Measurements from ENCODE around the gene RNF175.
"Not testable (repeated sequence)": the region's sequence is repeated elsewhere in the genome, so short reads cannot be mapped to it uniquely, and the experiment has no call there.

The RNF175 gene

DNA sequence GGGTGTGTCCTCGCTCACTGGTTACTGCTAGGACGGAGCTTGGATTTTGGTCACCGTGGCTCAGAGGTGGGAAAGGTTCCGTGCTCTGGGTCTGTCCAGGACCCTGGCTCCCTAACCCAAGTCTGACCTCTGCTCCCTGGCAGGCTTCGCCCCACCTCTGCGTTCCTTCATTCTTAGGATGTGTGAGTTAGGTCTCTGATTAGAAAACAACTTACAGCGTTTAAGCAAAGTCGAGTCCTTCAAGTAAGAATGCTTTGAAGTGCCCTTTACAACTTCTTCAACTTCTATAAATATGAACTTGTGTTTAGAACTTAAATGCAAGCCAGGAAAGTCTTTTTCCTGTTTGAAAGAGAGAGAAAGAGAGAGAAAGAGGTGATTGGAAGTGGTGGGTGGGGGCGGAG is 74.9 kb downstream of the RNF175 start:
- in situ Hi-C loops (cut with MboI; ENCODE audit: low sequenced_read_pairs), result no loop called here

DNA sequence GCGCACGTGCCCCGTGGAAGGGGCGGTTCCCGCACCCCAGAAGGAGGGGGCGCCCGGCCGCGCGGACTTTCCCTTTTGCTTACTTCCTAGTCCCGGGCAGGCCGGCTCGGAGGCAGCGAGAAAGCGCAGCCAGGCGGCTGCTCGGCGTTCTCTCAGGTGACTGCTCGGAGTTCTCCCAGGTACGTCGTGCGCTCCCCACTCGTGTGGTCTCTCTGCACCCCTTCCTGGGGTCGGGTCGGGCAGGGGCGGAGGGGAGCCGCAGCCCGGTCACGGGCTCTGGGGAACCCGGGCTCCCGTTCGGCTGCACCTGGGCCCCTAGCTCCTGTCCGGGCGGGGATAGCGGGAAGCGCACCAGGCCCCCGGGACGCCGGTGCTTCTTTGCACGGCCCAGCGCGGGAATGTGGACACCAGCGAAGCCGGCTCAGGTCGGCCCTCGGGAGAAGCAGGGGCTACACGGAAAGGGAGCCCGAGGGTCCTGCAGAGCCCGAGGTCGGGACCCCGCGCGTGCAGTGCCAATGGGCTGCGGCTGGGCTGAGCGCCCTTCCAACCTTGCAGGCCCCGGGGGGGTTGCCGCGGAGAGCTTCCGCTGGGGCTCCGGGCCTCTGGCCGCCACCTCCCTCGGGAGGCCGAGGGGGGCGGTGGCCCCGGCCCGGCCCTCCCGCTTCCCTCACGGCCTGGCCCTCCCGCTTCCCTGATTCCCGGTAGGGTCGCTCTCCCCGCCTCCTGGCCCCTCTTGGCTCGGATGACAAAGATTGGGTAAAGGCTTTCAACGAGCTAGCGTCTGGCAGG is 75.4 kb downstream of the RNF175 start, which contains the start of gene TLR2:
Gene TLR2, plus strand, starts transcription at position 99 of the 789 bp plus-strand sequence. CDS start 18,628 bp downstream, outside the sequence.
- in situ Hi-C loops (cut with MboI; ENCODE audit: low sequenced_read_pairs), result no loop called here

DNA sequence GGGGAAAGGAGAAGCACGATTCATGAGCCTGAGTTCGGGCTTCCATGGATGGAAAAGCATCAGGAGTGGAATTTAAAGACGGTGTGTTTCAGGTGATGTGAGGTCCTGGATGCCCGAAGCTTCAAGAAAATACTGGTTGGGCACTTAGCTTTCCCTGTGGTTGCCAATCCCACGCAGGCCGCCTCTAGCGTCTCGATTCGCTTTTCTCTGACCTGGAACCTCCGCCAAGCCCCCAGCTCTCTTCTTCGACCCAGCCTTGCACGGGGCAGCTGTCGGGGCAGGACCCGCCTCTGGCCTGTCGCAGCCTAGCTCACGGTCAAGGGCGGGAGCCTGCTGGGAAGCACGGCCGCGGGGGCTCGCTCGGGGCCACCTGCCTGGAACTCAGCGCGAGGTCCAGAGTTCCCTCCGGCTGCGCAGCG is 76.1 kb downstream of the RNF175 start:
- in situ Hi-C loops (cut with MboI; ENCODE audit: low sequenced_read_pairs), result no loop called here

DNA sequence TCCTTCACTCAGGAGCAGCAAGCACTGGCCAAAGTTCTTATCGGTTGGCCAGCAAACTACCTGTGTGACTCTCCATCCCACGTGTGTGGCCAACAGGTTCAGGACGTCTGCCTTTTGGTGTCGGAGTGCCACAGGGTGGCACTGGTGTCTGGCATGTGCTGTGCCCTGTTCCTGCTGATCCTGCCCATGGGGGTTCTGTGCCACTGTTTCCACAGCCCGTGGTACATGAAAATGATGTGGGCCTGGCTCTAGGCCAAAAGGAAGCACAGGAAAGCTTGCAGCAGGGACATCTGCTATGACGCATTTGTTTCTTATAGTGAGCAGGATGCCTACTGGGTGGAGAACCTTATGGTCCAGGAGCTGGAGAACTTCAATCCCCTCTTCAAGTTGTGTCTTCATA is 80.3 kb downstream of the RNF175 start:
- in situ Hi-C loops (cut with MboI; ENCODE audit: low sequenced_read_pairs), result no loop called here

DNA sequence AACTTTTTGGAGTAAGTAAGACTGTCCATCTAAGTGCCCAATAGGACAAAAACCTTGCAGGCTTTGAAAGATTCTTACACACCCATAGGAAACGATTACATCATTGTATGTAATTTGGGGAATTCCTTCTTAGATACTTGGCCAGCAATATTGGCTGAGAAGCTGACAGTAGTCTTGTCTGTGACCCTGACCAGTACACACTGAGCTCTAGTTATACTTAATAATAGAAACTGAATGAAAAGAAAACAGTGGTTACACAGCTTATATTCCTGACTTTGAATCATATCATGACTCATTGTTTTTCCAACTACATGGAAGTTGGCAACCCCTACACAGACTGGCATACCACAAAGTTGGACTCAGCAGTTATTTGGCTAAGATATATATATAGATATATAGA is 82.8 kb downstream of the RNF175 start:
- in situ Hi-C loops (cut with MboI; ENCODE audit: low sequenced_read_pairs), result no loop called here

DNA sequence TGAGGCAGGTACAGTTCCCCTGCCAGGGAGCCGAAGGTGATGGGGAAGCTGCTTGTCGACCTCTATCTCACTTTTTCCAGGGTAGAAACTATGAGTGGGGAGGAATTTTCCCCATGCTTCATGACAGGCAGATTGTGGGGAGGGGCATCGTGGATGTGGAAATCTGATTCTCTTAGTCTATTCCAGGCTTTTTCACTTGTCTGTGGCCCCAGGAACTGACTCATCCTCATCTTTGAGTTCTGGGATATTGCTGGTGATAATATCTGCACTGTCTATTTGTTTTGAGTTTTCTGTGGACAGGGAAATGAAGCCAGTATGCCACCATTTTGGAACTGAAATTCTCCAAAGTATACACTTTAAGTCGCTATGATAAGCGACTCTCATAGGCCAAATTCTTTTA is 83.3 kb downstream of the RNF175 start:
- in situ Hi-C loops (cut with MboI; ENCODE audit: low sequenced_read_pairs), result no loop called here

DNA sequence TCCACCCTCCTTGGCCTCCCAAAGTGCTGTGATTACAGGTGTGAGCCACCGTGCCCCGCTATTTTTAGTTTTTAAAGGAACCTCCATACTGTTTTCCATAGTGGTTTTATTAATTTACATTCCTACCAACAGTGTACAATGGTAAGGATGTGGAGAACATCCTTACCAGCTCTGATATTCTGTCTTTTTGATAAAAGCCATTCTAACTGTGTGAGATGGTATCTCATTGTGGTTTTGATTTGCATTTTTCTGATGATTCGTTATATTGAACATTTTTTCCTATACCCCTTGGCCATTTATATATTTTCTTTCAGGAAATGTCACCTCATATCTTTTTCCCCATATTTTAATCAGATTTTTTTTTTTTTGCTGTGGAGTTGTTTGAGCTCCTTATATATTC is 90.0 kb downstream of the RNF175 start:
- in situ Hi-C loops (cut with MboI; ENCODE audit: low sequenced_read_pairs), result no loop called here

DNA sequence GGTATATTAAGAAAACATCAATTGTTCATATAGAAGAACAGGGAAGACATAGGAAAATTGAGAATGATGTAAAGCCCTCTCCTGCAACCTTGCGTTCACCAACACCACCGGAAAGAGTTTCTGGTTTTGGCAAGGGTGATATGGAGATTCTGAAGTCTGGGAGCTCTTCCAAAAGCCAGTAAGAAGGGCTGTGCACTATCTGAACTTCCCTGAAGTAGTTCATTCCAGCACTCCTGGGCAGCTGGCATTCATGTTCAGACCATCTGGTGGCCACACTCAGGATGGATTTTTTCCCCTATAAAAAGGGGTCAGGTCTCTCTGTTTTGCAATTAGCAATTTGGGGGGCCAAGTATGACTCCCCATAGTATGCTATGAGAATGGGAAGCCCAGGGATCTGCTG is 91.2 kb downstream of the RNF175 start:
- in situ Hi-C loops (cut with MboI; ENCODE audit: low sequenced_read_pairs), result no loop called here

DNA sequence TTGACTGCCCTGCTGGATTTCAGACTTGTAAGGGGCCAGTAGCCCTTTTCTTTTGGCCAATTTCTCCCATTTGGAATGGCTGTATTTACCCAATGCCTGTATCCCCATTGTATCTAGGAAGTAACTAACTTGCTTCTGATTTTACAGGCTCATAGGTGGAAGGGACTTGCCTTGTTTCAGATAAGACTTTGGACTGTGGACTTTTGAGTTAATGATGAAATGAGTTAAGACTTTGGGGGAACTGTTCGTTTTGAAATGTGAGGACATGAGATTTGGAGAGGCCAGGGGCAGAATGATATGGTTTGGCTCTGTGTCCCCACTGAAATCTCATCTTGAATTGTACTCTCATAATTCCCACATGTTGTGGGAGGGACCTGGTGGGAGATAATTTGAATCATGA is 93.3 kb downstream of the RNF175 start:
- in situ Hi-C loops (cut with MboI; ENCODE audit: low sequenced_read_pairs), result not testable (repeated sequence)

DNA sequence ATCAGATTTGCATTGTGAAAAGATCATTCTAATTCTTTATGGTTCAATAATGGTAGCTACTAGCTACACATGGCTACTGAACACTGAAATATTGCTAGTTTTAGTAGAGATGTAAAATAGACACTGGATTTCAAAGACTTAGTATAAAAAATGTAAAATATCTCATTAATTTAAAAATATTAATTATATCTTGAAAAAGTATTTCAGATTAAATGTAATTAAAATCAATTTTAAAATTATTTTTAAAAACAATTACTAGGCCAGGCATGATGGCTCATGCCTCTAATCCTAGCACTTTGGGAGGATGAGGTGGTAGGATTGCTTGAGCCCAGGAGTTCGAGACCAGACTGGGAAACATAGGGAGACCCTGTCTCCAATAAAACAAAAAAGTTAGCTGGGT is 96.2 kb downstream of the RNF175 start:
- in situ Hi-C loops (cut with MboI; ENCODE audit: low sequenced_read_pairs), result no loop called here

DNA sequence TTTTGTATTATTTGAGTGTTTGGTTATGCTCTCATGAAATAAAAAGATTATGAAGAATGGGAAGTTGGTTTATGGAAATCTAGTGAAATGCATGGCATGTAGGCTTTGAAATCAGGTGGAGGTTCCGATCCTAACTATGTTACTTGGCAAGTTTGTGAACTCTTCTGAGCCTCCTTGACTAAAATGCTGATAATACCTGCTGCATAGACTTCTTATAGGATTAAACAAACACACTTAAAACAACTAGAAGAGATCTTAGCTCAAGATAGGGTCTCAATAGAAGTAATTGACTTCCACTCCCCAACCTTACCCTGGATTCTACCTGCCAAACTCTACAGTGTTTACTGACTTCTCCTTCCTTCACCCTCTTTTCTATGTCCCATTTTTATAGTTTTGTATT is 97.9 kb downstream of the RNF175 start:
- in situ Hi-C loops (cut with MboI; ENCODE audit: low sequenced_read_pairs), result no loop called here

DNA sequence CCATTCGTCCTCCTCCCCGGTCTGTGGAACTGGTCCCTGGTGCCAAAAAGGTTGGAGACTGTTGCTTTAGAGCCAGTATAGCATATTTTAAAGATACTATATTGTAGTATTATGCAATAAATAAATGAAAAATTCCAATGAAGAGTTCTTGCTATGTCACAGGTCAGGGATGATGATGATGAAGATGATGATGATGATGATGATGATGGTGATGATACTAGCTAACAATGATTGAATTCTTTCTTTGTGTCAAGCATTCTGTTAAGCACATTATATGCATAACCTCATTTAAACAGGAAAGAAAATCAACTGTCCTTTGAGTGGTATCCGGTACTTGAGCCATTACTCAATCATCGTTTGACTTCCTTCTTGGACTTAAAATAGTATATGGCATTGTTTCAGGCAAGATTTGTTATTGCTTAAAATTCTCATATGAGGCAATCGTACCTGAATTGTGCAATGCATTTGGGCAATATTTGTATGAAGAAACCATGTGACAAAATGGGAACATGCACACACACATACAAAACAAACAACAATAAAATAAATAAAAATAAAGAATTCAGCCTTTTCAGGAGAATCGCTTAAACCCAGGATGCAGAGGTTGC is 98.5 kb downstream of the RNF175 start:
- in situ Hi-C loops (cut with MboI; ENCODE audit: low sequenced_read_pairs), result no loop called here

Measured in HL-60/S4 treated with retinoic acid at 250 ng/mL for 4 days and 3 days (cell line).